ENCODE results near the gene OPCML. TPM values are rescaled to one million over a fixed set of nuclear protein-coding genes. Genes with fewer than 3 reads are reported as not detected.

Gene OPCML
- polyA plus RNA-seq, 1 donor (not counting 4 experiments of a cell fraction or from before 2014, with no cell fraction given): 0.04 TPM

GRCh38 chr11:133271871-133272776, 260.2 kb downstream of the OPCML start:
- dilution Hi-C loops (cut with MboI; ENCODE audit: extremely low pct_ligation_motif_present, low sequenced_read_pairs): no loop called here
- Histone ChIP-seq H3K36me3 (ENCODE audit: control insufficient read depth in 2 of 2, extremely low read depth in 1 of 2, insufficient read depth in 2 of 2, low read length in 2 of 2) (no peaks in the 10 kb centered on the region), H3K9me3 (ENCODE audit: control insufficient read depth, low read depth, low read length) (peaks cover 2% of the 10 kb centered on the region), H3K27ac (ENCODE audit: control insufficient read depth, insufficient read depth, low read length) (no peak overlapping the region), H3K79me2 (ENCODE audit: control insufficient read depth, insufficient read depth, low read length) (no peaks in the 10 kb centered on the region), H3K4me3 (ENCODE audit: control insufficient read depth in 2 of 3, extremely low read depth in 1 of 3, insufficient read depth in 2 of 3, low read depth in 1 of 3, low read length in 3 of 3) (no peak overlapping the region), H3K4me2 (ENCODE audit: control insufficient read depth, extremely low read depth, insufficient read depth, low read depth, low read length) (no peak overlapping the region), H4K20me1 (ENCODE audit: control insufficient read depth, extremely low read depth, insufficient read depth, low read length) (no peaks in the 10 kb centered on the region), H3K4me1 (ENCODE audit: control insufficient read depth, extremely low read depth, insufficient read depth, low read length) (no peaks in the 10 kb centered on the region), H3K9me1 (ENCODE audit: control insufficient read depth, extremely low read depth, insufficient read depth, low read length) (no peaks in the 10 kb centered on the region), H3K9ac (ENCODE audit: control insufficient read depth, extremely low read depth, insufficient read depth, low read length) (no peak overlapping the region), H2AFZ (ENCODE audit: control insufficient read depth, low read length) (no peak overlapping the region), H3K27me3 (ENCODE audit: control insufficient read depth, extremely low read depth, insufficient read depth, low read length) (no peaks in the 10 kb centered on the region)
- no peak for DNase-seq (ENCODE audit: low read depth, low spot score)
- no peak for FAIRE-seq
- TF ChIP-seq EZH2 (IDR thresholded peaks at IDR 0.05; ENCODE audit: low read length): no peak
- no peak for TF ChIP-seq CTCF (optimal IDR thresholded peaks at IDR 0.05 in 1 of 3, IDR thresholded peaks at IDR 0.05 in 1 of 3, conservative IDR thresholded peaks at IDR 0.05 in 1 of 3; ENCODE audit: extremely low read depth in 1 of 3, insufficient read depth in 2 of 3, low read length in 3 of 3)

- H3K4me2 ChIP-seq (ENCODE audit: control insufficient read depth, extremely low read depth, insufficient read depth, low read depth, low read length): no peak overlapping the region
- H4K20me1 ChIP-seq (ENCODE audit: control insufficient read depth, extremely low read depth, insufficient read depth, low read length): no peaks in the 10 kb centered on the region
- no peaks in the 10 kb centered on the region for H3K36me3 ChIP-seq (ENCODE audit: control insufficient read depth in 2 of 2, extremely low read depth in 1 of 2, insufficient read depth in 2 of 2, low read length in 2 of 2)
- no peaks in the 10 kb centered on the region for H3K27me3 ChIP-seq (ENCODE audit: control insufficient read depth, extremely low read depth, insufficient read depth, low read length)
- H3K9me3 ChIP-seq (ENCODE audit: control insufficient read depth, low read depth, low read length): no peaks in the 10 kb centered on the region
- dilution Hi-C loops (cut with MboI; ENCODE audit: extremely low pct_ligation_motif_present, low sequenced_read_pairs): no loop called here
- FAIRE-seq: no peak
- H3K4me1 ChIP-seq (ENCODE audit: control insufficient read depth, extremely low read depth, insufficient read depth, low read length): no peaks in the 10 kb centered on the region
- no peak overlapping the region for H3K9ac ChIP-seq (ENCODE audit: control insufficient read depth, extremely low read depth, insufficient read depth, low read length)
- H3K4me3 ChIP-seq (ENCODE audit: control insufficient read depth in 2 of 3, extremely low read depth in 1 of 3, insufficient read depth in 2 of 3, low read depth in 1 of 3, low read length in 3 of 3): no peak overlapping the region
- no peak for TF ChIP-seq EZH2 (IDR thresholded peaks at IDR 0.05; ENCODE audit: low read length)
- no peak for TF ChIP-seq CTCF (optimal IDR thresholded peaks at IDR 0.05 in 1 of 3, IDR thresholded peaks at IDR 0.05 in 1 of 3, conservative IDR thresholded peaks at IDR 0.05 in 1 of 3; ENCODE audit: extremely low read depth in 1 of 3, insufficient read depth in 2 of 3, low read length in 3 of 3)
- DNase-seq (ENCODE audit: low read depth, low spot score): no peak
- no peaks in the 10 kb centered on the region for H3K9me1 ChIP-seq (ENCODE audit: control insufficient read depth, extremely low read depth, insufficient read depth, low read length)
- no peaks in the 10 kb centered on the region for H3K79me2 ChIP-seq (ENCODE audit: control insufficient read depth, insufficient read depth, low read length)
- no peak overlapping the region for H3K27ac ChIP-seq (ENCODE audit: control insufficient read depth, insufficient read depth, low read length)
- H2AFZ ChIP-seq (ENCODE audit: control insufficient read depth, low read length): no peak overlapping the region
Observed at GRCh38 chr11:133271206-133271605, 261.1 kb downstream of the OPCML start.

Data from keratinocyte (primary cell).